Thymus (tissue), 11 donors: Measurements from ENCODE around the gene MBD3L2B. TPM values are rescaled to one million over a fixed set of nuclear protein-coding genes. Genes with fewer than 3 reads are reported as not detected.
A peak's percentile ranks its signal among the peaks of the same experiment; 100 is the strongest.
"Not testable (repeated sequence)": the region's sequence is repeated elsewhere in the genome, so short reads cannot be mapped to it uniquely, and the experiment has no call there.

ENCODE experiments used
- DNase-seq, 9 donors: peaks; one replicate each; pipeline ENCODE4 v3.0.0-alpha.2; 2013; ENCODE audit warnings: low spot score in 9 of 9, low read depth in 6 of 9, missing footprints in 1 of 9
- H3K27ac ChIP-seq, 2 donors: one replicate each; pipeline ENCODE4 v1.5.1; 2013; ENCODE audit warnings: control low read depth in 1 of 2, low read depth in 1 of 2, low read length in 1 of 2, mild to moderate bottlenecking in 1 of 2, moderate library complexity in 1 of 2
- H3K27me3 ChIP-seq, 2 donors: one replicate each; pipeline ENCODE4 v1.5.1; 2013; ENCODE audit warnings: low read length in 1 of 2; ENCODE audit not compliant: control insufficient read depth in 2 of 2, insufficient read depth in 1 of 2
- H3K36me3 ChIP-seq, 2 donors: one replicate each; pipeline ENCODE4 v1.5.1; 2013; ENCODE audit warnings: low read length in 1 of 2, mild to moderate bottlenecking in 1 of 2, moderate library complexity in 1 of 2; ENCODE audit not compliant: control insufficient read depth in 2 of 2, insufficient read depth in 2 of 2
- H3K4me1 ChIP-seq, 2 donors: one replicate each; pipeline ENCODE4 v1.5.1; 2013; ENCODE audit warnings: low read length in 2 of 2; ENCODE audit not compliant: control insufficient read depth in 2 of 2, insufficient read depth in 2 of 2
- H3K4me3 ChIP-seq, 2 donors: one replicate each; pipeline ENCODE4 v1.5.1; 2013; ENCODE audit warnings: low read length in 2 of 2, control low read depth in 1 of 2, mild to moderate bottlenecking in 1 of 2
- H3K9me3 ChIP-seq, 2 donors: one replicate each; pipeline ENCODE4 v1.5.1; 2013; ENCODE audit warnings: low read length in 1 of 2, mild to moderate bottlenecking in 1 of 2; ENCODE audit not compliant: control insufficient read depth in 2 of 2, insufficient read depth in 1 of 2
- WGBS: extraction: QIAGEN DNeasy Blood & Tissue Kit; methylation state at CpG from one replicate; pipeline ENCODE4 v1.1.7; 2013; 5-methylcytosine and 5-hydroxymethylcytosine counted together
- polyA plus RNA-seq: library from polyadenylated mRNA; stranded (reverse); fragments of 200-250 nt; gene quantifications from one replicate; pipeline ENCODE4 v1.2.3, GENCODE V29; 2013
- total RNA-seq: library from RNA; stranded (reverse); fragments of 120-200 nt; gene quantifications from one replicate; pipeline ENCODE4 v1.2.4, GENCODE V29; 2013
- donor health status: healthy.

Gene MBD3L2B
- total and polyA plus RNA-seq, 2 donors: 0.19 to 0.71 TPM

DNA sequence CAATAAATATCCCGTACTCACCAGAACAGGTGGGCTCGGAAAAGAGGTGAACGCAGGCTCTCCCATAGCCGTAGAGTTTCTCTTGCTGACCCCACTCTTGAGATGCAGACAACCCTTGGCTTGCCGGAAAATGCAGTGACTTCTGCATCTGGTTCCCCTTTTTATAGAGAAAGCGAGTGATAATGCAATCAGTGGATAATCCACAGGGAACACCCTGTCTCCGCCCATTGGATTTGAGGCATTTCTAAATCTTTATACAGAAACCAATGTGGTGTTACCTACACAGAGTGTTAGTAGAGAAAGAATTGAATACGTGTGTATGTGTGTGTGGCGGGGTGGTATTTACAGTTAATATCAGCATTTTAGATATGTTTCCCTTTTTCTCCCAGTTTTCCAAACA is 18.8 kb upstream of the MBD3L2B start, which contains the start of gene MBD3L4:
Gene MBD3L4 (minus strand): TSS at position 101 of the 400 bp plus-strand sequence. CDS start 35 bp downstream, at position 66.
- DNase-seq, H3K4me1 ChIP-seq, H3K27ac ChIP-seq, H3K27me3 ChIP-seq, H3K4me3 ChIP-seq, H3K9me3 ChIP-seq, H3K36me3 ChIP-seq: not testable (repeated sequence)
- WGBS: no CpG with 5 or more reads among the region's 9 CpGs

- not testable (repeated sequence) for H3K36me3 ChIP-seq, H3K9me3 ChIP-seq, H3K27ac ChIP-seq, H3K27me3 ChIP-seq, H3K4me1 ChIP-seq, H3K4me3 ChIP-seq, DNase-seq
- WGBS: no CpG with 5 or more reads among the region's 9 CpGs
Measured at GRCh38 chr19:7030278-7030677, 9.0 kb upstream of the MBD3L2B start, which contains the start of gene MBD3L5. Gene MBD3L5, plus strand, starts transcription at chr19:7030578. Its CDS starts 34 bp downstream, at chr19:7030612.

DNA sequence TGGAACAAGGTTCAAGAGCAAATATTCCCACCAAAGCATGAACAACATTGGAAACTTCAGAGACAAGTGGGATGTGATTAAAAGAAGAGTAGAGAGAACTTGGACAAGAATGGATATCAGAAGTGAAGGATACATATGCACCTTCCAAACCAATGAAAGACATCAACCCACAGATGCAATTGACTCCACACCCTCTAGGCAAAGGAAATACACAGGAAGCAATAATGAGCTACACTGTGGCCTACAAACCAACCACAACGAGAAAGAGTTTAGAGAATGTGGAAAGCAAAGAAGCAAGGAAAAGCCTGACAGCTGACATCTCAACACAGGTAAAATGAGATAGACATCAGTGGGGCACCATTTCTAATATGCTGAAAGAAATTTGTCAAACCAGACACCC is 7.6 kb upstream of the MBD3L2B start:
- not testable (repeated sequence) for H3K27ac ChIP-seq, H3K9me3 ChIP-seq, H3K27me3 ChIP-seq, H3K4me3 ChIP-seq, DNase-seq, H3K4me1 ChIP-seq, H3K36me3 ChIP-seq
- no CpG with 5 or more reads among the region's 1 CpG for WGBS

DNA sequence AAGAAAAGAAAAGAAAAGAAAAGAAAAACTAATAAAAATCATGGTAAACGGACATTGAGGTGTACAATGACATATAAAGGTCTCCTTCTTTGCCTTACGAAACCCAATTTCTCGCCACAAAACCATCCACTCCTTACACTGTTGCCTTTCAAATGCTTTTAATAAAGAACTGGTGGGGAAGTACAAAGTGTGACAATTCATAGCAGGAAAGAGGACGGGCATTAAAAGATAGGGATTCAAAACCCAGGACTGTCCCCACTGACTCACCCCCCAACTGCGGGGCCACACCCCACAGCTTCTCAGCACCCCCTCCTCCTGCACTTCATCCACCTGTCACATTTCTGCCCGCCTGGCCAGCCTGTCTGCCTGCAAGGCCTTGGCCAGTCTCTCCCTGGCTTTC is 2.4 kb downstream of the MBD3L2B start:
- H3K4me1 ChIP-seq: no peaks in the 10 kb centered on the region
- no peaks in the 10 kb centered on the region for H3K36me3 ChIP-seq
- no peak for DNase-seq
- H3K4me3 ChIP-seq: no peak overlapping the region
- no peaks in the 10 kb centered on the region for H3K27me3 ChIP-seq
- H3K9me3 ChIP-seq: no peaks in the 10 kb centered on the region
- no peak overlapping the region for H3K27ac ChIP-seq
- 97% methylated on average over 6 of the region's 6 CpGs for WGBS

DNA sequence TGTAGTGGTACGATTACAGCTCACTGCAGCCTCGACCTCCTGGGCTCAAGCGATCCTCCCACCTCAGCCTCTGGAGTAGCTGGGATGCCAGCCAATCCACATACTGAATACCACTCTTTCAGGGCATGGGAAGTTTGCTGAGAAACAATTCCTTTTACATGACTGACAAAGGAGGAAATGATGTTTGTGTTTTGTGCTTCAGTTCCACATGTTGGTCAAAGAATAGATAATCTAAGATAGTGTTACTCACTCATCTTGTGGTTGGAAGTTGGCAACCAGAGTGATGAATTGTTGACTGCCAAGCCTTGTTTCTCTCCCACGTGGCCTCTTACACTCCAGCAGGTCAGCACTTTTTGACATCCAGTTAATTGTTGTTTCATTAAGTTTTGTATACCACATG is 7.6 kb downstream of the MBD3L2B start:
- WGBS: 70% methylated on average over 4 of the region's 4 CpGs

DNA sequence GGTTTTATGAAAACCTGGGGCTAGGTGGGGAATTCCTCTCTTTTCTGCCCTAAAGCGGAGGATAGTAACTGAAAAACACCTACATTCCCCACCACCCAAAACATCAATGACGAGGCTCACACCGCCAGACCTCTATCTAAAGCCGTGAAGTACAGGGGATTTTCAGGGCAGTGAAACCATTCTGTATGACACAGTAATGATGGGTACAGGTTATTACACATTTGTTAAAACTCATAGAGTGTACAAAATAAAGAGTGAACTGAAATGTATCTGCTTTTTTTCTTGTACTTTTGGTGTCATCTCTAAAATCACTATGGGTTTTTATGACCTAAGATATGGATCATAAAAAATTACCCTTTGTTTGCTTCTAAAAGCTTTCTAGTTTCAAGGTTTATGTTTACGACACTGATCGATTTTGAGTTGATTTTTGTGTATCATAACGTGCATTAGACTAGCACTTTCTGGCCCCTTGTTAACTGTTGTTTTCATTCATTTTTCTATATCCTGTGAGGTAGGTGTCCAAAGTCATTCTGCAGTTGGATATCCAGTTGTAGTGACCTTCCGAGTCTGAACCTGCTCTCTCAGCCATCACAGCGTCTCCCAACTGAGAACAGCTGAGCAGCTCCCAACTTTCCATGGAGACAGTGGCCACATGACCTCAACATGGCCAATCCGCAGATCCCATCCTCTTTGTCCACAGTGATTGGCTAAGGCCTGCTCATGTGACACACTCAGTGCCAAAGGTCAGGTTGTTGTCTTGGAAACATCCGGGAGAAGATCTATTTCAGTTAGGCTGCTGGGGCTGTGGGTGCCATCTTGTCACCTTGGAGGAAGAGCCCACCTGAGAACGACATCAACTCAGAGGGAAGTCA is 10.3 kb downstream of the MBD3L2B start:
- 91% methylated on average over 12 of the region's 12 CpGs for WGBS
- Histone ChIP-seq H3K4me1 (peaks cover 0 to 9% of the 10 kb centered on the region in 2 donors), H3K27ac (no peak overlapping the region)

More for the DNA sequence above, 7.6 kb downstream of the MBD3L2B start:
- Histone ChIP-seq H3K4me3 (no peak overlapping the region), H3K9me3 (peaks cover 0 to 6% of the 10 kb centered on the region in 2 donors), H3K4me1 (peaks cover 0 to 4% of the 10 kb centered on the region in 2 donors), H3K27ac (no peak overlapping the region), H3K27me3 (no peaks in the 10 kb centered on the region), H3K36me3 (no peaks in the 10 kb centered on the region)
- no peak for DNase-seq

DNA sequence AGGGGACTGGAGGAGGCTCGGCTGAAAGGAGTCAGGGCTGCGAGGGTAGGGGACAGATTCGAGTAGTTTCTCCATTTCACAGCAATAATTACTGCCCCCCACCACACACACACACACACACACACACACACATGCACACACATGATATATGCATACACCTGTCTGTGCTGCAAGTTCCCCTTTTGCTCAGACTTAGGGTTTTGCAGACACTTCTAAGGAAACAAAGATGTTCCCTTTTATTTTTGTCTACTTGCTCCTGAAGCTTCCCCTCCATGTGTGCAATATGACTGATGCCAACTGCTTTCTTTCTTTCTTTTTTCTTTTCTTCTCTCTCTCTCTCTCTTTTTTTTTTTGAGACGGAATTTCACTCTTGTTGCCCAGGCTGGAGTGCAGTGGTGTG is 13.4 kb downstream of the MBD3L2B start:
- H3K9me3 ChIP-seq: peaks cover 0 to 6% of the 10 kb centered on the region in 2 donors
- no peaks in the 10 kb centered on the region for H3K36me3 ChIP-seq
- no peak overlapping the region for H3K4me3 ChIP-seq
- H3K4me1 ChIP-seq: peaks cover 0 to 9% of the 10 kb centered on the region in 2 donors
- WGBS: 11% methylated on average over 4 of the region's 4 CpGs
- no peak for DNase-seq
- no peak overlapping the region for H3K27ac ChIP-seq
- no peaks in the 10 kb centered on the region for H3K27me3 ChIP-seq

More for the DNA sequence above, 10.3 kb downstream of the MBD3L2B start:
- Histone ChIP-seq H3K27me3 (no peaks in the 10 kb centered on the region), H3K36me3 (no peaks in the 10 kb centered on the region), H3K4me3 (no peak overlapping the region), H3K9me3 (peaks cover 0 to 6% of the 10 kb centered on the region in 2 donors)
- no peak for DNase-seq

- Histone ChIP-seq H3K36me3 (no peaks in the 10 kb centered on the region), H3K4me1 (peaks cover 0 to 9% of the 10 kb centered on the region in 2 donors), H3K27me3 (no peaks in the 10 kb centered on the region), H3K9me3 (no peaks in the 10 kb centered on the region), H3K27ac (no peak overlapping the region), H3K4me3 (no peak overlapping the region)
- DNase-seq: no peak
- 95% methylated on average over 11 of the region's 11 CpGs for WGBS
Measured at GRCh38 chr19:7006135-7006704, 15.0 kb downstream of the MBD3L2B start.

DNA sequence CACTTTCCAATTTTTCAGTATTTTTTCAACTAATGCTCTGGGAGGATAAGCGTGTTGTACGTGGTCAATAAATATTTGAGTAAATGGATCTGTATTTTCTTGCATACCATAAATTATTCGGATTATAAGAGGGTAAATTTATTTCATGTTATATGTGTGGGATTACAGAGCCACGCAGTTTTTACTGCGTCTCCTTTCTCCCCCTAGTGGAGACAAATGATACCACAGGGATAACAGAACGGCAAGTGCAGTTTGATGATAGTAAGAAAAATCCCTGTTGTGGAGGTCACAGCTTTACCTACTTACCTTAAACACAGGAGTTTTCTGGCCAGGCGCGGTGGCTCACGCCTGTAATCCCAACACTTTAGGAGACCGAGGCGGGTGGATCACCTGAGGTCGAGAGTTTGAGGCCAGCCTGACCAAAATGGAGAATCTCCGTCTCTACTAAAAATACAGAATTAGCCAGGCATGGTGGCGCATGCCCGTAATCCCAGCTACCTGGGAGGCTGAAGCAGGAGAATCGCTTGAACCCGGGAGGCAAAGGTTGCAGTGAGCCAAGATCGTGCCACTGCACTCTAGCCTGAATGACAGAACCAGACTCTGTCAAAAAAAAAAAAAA is 16.8 kb downstream of the MBD3L2B start:
- peak in 7 of 9 donors; percentile 24 to 70 (median 48) for DNase-seq
- Histone ChIP-seq H3K4me1 (peaks cover 0 to 9% of the 10 kb centered on the region in 2 donors), H3K9me3 (no peaks in the 10 kb centered on the region), H3K27ac (no peak overlapping the region), H3K4me3 (no peak overlapping the region), H3K27me3 (no peaks in the 10 kb centered on the region), H3K36me3 (no peaks in the 10 kb centered on the region)
- 52% methylated on average over 18 of the region's 18 CpGs for WGBS
